Bronchus fibroblast of lung (primary cell): ENCODE data around the gene IDI2. TPM values are rescaled to one million over a fixed set of nuclear protein-coding genes. Genes with fewer than 3 reads are reported as not detected.

Source experiments
- total RNA-seq: library from RNA; depleted of rRNA; stranded (reverse); fragments of >200 nt; gene quantifications from 2 replicates; pipeline ENCODE4 v1.2.3, GENCODE V29; 2015

IDI2 gene
- total RNA-seq = not detected in 2 replicates

DNA sequence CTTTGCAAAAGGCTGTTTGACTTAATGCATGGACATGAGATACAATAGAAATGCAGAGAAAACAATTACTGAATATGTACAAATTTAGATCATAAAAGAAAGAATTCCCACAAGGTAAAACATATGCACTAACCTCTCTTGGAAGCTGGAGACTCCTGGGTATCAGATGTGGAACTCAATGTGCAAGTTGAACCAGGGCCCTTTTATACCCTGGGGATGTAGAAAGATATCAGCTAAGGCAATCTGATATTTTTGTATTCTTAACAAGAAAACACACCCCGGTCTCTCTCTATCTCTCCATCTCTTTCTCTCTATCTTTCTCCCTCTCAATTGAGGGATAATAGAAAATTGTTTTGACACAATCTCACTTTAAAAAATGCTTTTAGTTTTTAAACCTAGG is at the start of gene IDI2:
Gene IDI2, minus strand, starts transcription at position 177 of the 400 bp plus-strand sequence. CDS start 1,136 bp downstream, outside the sequence.

DNA sequence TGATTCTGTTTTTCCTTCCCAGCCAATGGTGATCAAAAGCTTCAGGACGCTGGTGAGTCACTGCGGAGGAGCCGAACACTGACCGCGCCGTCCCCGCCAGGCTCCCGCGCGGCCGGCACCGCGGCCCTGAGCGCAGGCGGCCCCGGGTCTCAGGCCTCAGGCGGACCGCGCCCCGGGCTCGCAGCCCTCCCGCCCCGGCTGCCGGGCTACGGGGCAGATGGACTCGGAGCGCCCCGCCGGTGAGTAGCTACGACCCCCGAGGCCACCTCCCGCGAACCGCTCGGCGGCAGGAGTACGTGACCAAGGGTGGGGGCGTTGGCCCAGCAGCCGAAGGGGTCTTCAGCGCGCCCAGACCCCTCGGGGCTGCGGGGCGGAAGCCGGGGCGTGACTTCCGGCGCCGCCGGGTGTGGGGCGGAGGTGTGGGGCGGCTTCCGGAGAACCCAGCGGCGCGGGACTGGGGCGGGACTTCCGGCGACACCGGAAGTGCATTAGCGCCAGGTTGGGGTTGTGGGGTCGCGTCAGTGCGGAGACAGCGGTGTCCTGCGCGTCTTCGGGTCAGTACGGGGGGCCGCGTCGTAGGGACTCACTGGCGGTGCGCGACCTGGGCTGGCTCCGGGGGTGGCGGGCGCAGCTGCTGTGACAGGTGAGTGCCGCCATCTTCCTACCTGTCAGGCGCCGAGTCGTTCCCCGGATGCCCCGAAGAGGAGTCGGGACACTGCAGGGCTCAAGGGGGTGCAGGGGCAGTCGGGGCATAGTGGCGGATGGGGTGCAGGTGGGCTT is 30.9 kb upstream of the IDI2 start, which contains the start of gene WDR37:
Gene WDR37, plus strand, starts transcription at position 60 of the 780 bp plus-strand sequence. CDS start 15,771 bp downstream, outside the sequence.

DNA sequence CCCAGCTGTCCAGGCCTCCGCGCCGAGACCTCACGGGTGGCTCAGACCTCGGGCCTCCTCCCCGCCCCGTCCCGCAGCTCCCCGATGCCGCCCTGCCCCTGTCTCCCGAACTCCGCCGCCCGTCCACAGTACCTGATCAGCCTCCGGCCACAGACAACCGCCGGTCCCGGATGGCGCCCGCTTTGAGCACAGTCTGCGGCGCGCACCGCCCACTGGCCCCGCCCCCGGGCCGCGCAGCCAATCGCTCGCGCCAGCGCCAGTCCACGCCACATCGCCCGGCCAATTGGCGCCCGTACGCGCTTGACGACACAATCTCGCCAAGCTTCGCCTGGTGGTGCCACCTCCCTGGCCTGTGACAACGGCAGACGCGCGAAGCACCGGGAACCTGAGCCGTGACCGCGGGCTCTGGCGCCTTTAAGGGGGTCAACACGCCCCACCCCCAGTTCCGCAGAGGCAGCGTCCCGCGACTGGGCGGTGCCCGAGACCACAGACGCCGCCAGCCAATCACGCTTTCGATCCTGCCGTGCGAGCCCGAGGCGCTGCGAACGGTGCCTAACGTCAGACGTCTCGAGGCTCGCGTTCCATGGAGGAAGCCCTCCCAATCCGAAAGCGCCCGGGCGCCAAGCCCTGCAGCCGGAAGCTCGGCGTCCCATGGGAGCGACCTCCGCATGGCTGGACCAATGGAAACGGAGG is 23.2 kb upstream of the IDI2 start, which contains the start of gene IDI1:
Gene IDI1, minus strand, starts transcription at position 388 of the 693 bp plus-strand sequence. Its CDS starts 116 bp downstream, at position 272.

DNA sequence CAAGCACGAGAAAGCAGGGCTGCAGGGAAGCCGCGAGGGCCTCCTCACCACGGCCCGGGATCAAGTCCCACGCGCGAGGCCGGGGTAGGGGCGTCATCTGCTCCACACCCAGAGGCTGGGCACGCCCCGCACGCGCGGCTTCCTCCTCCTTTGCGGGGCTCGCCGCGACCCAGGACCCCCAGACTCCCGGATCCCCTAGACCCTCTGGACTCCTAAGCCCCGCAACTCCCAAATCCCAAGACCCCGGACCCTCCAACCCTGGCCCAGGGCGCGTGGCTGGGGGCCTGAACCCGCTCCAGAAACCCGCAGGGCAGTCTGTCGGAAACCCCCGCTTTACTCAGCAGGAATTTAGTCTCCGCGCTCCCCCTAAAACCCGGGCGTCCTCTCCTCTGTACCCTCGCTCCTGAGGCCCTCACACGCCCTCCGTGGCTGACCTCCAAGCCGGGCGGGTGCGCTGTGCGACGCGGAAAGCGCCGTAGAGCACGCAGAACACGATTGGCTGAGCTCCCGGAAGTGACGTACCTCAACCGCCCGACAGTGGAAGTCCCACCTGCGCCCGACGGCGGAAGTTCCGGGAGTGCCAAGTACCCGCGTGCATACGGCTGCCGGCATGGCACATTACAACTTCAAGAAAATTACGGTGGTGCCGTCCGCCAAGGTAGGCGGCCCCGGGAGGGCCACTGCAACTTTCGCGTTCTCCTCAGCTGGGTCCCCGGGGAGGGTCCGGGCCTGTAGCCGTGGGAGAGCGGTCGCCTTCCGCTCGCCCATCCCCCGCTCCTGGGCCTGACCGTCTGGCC is 37.6 kb downstream of the IDI2 start, which contains the start of gene GTPBP4:
Gene GTPBP4, plus strand, starts transcription at position 565 of the 797 bp plus-strand sequence. Its CDS starts 46 bp downstream, at position 611.

Other genes with a start within 250 kb of the IDI2 start
- 24.4 and 29.1 TPM in 2 replicates for gene LARP4B, start 94.2 kb downstream of the IDI2 start, total RNA-seq
- 22.6 and 31.1 TPM in 2 replicates for gene GTPBP4, start 37.4 kb downstream of the IDI2 start, total RNA-seq
- gene IDI1, start 23.3 kb upstream of the IDI2 start, total RNA-seq = 212 and 247 TPM in 2 replicates
- 10.1 and 10.6 TPM in 2 replicates for gene WDR37, start 30.5 kb upstream of the IDI2 start, total RNA-seq